ENCODE results near the gene VEPH1.
A peak's percentile ranks its signal among the peaks of the same experiment; 100 is the strongest.

Gene VEPH1

GRCh38 chr3:157438194-157438730, 65.0 kb downstream of the VEPH1 start:
- no peak for FAIRE-seq

GRCh38 chr3:157436583-157437291, 66.5 kb downstream of the VEPH1 start, which contains the start of gene PTX3:
PTX3 (plus strand) TSS chr3:157436850; CDS start chr3:157436934, 84 bp downstream.
- peak; percentile 77 for DNase-seq (ENCODE audit: insufficient read length, low spot score)

More at GRCh38 chr3:157438194-157438730, 65.0 kb downstream of the VEPH1 start:
- DNase-seq (ENCODE audit: insufficient read length, low spot score) = peak; percentile 48

GRCh38 chr3:157429708-157430107, 73.5 kb downstream of the VEPH1 start:
- DNase-seq (ENCODE audit: insufficient read length, low spot score) (no peak), FAIRE-seq (no peak)

More at GRCh38 chr3:157436583-157437291, 66.5 kb downstream of the VEPH1 start, which contains the start of gene PTX3:
- FAIRE-seq = no peak

GRCh38 chr3:157428853-157429252, 74.4 kb downstream of the VEPH1 start:
- FAIRE-seq (no peak), DNase-seq (ENCODE audit: insufficient read length, low spot score) (no peak)

- no peak for FAIRE-seq
- DNase-seq (ENCODE audit: insufficient read length, low spot score) = no peak
Observed at GRCh38 chr3:157427901-157428300, 75.3 kb downstream of the VEPH1 start.

GRCh38 chr3:157423337-157423736, 79.9 kb downstream of the VEPH1 start:
- no peak for FAIRE-seq
- no peak for DNase-seq (ENCODE audit: insufficient read length, low spot score)

GRCh38 chr3:157420606-157421130, 82.5 kb downstream of the VEPH1 start:
- DNase-seq (ENCODE audit: insufficient read length, low spot score) = no peak

GRCh38 chr3:157418104-157418503, 85.1 kb downstream of the VEPH1 start:
- no peak for DNase-seq (ENCODE audit: insufficient read length, low spot score)
- FAIRE-seq = no peak

More at GRCh38 chr3:157420606-157421130, 82.5 kb downstream of the VEPH1 start:
- FAIRE-seq = no peak

- FAIRE-seq = no peak
- DNase-seq (ENCODE audit: insufficient read length, low spot score) = no peak
Observed at GRCh38 chr3:157417247-157417646, 86.0 kb downstream of the VEPH1 start.

GRCh38 chr3:157416347-157417087, 86.7 kb downstream of the VEPH1 start:
- FAIRE-seq (no peak), DNase-seq (ENCODE audit: insufficient read length, low spot score) (no peak)

- no peak for FAIRE-seq
- DNase-seq (ENCODE audit: insufficient read length, low spot score) = no peak
Observed at GRCh38 chr3:157414861-157415260, 88.4 kb downstream of the VEPH1 start.

GRCh38 chr3:157412323-157412855, 90.8 kb downstream of the VEPH1 start:
- DNase-seq (ENCODE audit: insufficient read length, low spot score) (no peak), FAIRE-seq (no peak)

- no peak for FAIRE-seq
- no peak for DNase-seq (ENCODE audit: insufficient read length, low spot score)
Observed at GRCh38 chr3:157410945-157411344, 92.3 kb downstream of the VEPH1 start.

- FAIRE-seq (no peak), DNase-seq (ENCODE audit: insufficient read length, low spot score) (no peak)
Observed at GRCh38 chr3:157409516-157409915, 93.7 kb downstream of the VEPH1 start.

GRCh38 chr3:157408499-157409149, 94.6 kb downstream of the VEPH1 start:
- no peak for DNase-seq (ENCODE audit: insufficient read length, low spot score)
- no peak for FAIRE-seq

- DNase-seq (ENCODE audit: insufficient read length, low spot score) = no peak
- no peak for FAIRE-seq
Observed at GRCh38 chr3:157407769-157408168, 95.4 kb downstream of the VEPH1 start.

- FAIRE-seq = no peak
- DNase-seq (ENCODE audit: insufficient read length, low spot score) = no peak
Observed at GRCh38 chr3:157406394-157406793, 96.8 kb downstream of the VEPH1 start.

GRCh38 chr3:157405457-157405856, 97.8 kb downstream of the VEPH1 start:
- DNase-seq (ENCODE audit: insufficient read length, low spot score) (peak; percentile 19), FAIRE-seq (no peak)

GRCh38 chr3:157404381-157404780, 98.8 kb downstream of the VEPH1 start:
- DNase-seq (ENCODE audit: insufficient read length, low spot score) (no peak), FAIRE-seq (no peak)

- FAIRE-seq (no peak), DNase-seq (ENCODE audit: insufficient read length, low spot score) (no peak)
Observed at GRCh38 chr3:157398598-157398997, 104.6 kb downstream of the VEPH1 start.

- DNase-seq (ENCODE audit: insufficient read length, low spot score) (no peak), FAIRE-seq (no peak)
Observed at GRCh38 chr3:157394411-157394810, 108.8 kb downstream of the VEPH1 start.

Measured in HTR-8/SVneo (cell line).